Measurements from ENCODE around the gene INS. TPM values are rescaled to one million over a fixed set of nuclear protein-coding genes. Genes with fewer than 3 reads are reported as not detected.
A peak's percentile ranks its signal among the peaks of the same experiment; 100 is the strongest.

Gene INS
- total and polyA plus RNA-seq, 5 donors from 2014 or later, result not detected

DNA sequence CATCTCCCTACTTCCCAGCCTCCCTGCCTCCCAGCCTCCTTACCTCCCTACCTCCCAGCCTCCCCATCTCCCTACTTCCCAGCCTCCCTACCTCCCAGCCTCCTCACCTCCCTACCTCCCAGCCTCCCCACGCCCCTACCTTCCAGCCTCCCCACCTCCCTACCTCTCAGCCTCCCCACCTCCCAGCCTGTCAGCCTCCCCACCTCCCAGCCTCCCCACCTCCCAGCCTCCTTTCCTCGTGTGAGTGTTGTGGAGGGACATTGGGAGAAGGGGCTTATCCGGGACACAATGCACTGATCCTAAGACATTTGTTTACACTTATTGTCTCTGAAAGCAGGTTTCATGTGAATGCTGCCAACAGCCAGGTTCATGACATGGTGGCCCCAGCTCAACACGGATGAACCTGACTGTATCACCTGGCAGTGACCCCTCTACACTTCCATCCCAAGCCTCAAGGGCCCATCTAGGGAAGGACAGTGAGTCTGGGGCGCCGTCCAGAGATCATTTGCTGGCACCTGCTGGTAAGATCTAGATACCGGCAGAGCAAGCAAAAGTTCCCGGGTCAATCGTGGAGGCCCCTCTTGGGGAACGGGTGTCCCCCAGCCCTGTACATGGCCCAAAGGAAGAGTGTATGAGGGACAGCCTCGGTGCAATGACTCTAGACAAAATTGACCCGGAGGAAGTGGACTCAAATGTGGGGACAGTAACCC, 45.1 kb upstream of the INS start:
- H3K4me1 ChIP-seq (ENCODE audit: control insufficient read depth, insufficient read depth, low read length, poor library complexity, severe bottlenecking), result no peaks in the 10 kb centered on the region
- Mint-ChIP-seq H3K27ac (no peak overlapping the region), H3K4me1 (no peaks in the 10 kb centered on the region), H3K36me3 (no peaks in the 10 kb centered on the region), H3K4me3 (peak overlapping the region in 1 of 4 donors; percentile 27), H3K9me3 (no peaks in the 10 kb centered on the region), H3K27me3 (no peaks in the 10 kb centered on the region)
- no peaks in the 10 kb centered on the region for H3K9me3 ChIP-seq (ENCODE audit: control insufficient read depth in 2 of 2, low read length in 2 of 2)
- no peaks in the 10 kb centered on the region for H3K36me3 ChIP-seq (ENCODE audit: control insufficient read depth, insufficient read depth, low read length)
- H3K4me3 ChIP-seq (ENCODE audit: low read depth, low read length), result no peak overlapping the region
- H3K27me3 ChIP-seq (ENCODE audit: control insufficient read depth, insufficient read depth, low read length), result no peaks in the 10 kb centered on the region
- H3K27ac ChIP-seq (ENCODE audit: insufficient read depth, low read length, poor library complexity, severe bottlenecking), result no peak overlapping the region
- ATAC-seq (ENCODE audit: low read depth in 2 of 2) (no peak), DNase-seq (no peak)

GRCh38 chr11:2205214-2205720, 44.3 kb upstream of the INS start:
- no peaks in the 10 kb centered on the region for H3K36me3 ChIP-seq (ENCODE audit: control insufficient read depth, insufficient read depth, low read length)
- Mint-ChIP-seq H3K36me3 (no peaks in the 10 kb centered on the region), H3K4me1 (no peaks in the 10 kb centered on the region), H3K27me3 (no peaks in the 10 kb centered on the region), H3K4me3 (no peak overlapping the region), H3K9me3 (peaks cover 0 to 2% (median 0%) of the 10 kb centered on the region in 7 donors), H3K27ac (no peak overlapping the region)
- ATAC-seq (ENCODE audit: low read depth in 2 of 2) (no peak), DNase-seq (no peak)
- no peak overlapping the region for H3K27ac ChIP-seq (ENCODE audit: insufficient read depth, low read length, poor library complexity, severe bottlenecking)
- no peak overlapping the region for H3K4me3 ChIP-seq (ENCODE audit: low read depth, low read length)
- no peaks in the 10 kb centered on the region for H3K27me3 ChIP-seq (ENCODE audit: control insufficient read depth, insufficient read depth, low read length)
- H3K4me1 ChIP-seq (ENCODE audit: control insufficient read depth, insufficient read depth, low read length, poor library complexity, severe bottlenecking), result no peaks in the 10 kb centered on the region
- no peaks in the 10 kb centered on the region for H3K9me3 ChIP-seq (ENCODE audit: control insufficient read depth in 2 of 2, low read length in 2 of 2)

DNA sequence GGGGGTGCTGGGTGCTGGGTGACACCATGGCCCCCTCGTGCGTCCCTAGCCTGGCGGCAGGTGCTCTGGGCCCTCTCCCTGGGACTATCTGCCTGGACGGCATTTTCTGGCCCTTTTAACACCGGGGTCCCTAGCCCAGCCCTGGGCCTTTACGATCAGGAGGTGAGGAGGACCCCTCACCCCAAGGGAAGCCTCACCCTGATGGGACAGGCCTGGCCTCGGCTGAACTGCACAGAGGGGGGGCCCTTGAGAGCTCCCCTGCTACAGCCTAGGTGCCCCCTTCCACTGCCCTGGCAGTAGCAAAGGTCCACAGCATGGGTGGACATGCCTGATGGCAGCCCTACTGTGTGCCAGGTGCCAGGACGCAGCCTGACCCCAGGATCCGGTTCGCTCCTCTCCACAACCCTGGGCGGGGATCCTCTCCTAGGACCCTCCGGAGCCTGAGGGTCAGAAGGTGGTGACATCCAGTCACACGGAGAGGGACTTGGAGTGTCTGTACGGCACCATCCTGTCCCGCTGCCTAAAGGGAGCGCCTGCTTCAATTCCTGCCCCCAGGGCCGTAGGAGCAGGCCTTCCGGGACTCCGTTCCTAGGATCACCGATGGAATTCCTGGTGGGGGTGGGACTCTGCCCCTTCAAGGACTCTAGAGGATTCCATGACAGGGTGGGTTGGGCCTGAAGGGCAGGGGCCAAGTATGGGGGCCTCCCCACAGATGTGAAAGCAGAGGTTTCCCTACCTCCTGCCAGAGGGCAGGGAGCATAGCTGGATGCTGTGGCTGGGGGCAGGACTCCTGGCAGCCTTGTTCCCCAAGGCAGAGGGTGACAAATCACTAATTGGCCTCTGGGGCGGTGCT, 43.6 kb upstream of the INS start:
- H3K27me3 ChIP-seq (ENCODE audit: control insufficient read depth, insufficient read depth, low read length), result no peaks in the 10 kb centered on the region
- no peaks in the 10 kb centered on the region for H3K36me3 ChIP-seq (ENCODE audit: control insufficient read depth, insufficient read depth, low read length)
- no peak for ATAC-seq (ENCODE audit: low read depth in 2 of 2)
- H3K4me3 ChIP-seq (ENCODE audit: low read depth, low read length), result no peak overlapping the region
- no peaks in the 10 kb centered on the region for H3K9me3 ChIP-seq (ENCODE audit: control insufficient read depth in 2 of 2, low read length in 2 of 2)
- no peak overlapping the region for H3K27ac ChIP-seq (ENCODE audit: insufficient read depth, low read length, poor library complexity, severe bottlenecking)
- H3K27me3 Mint-ChIP-seq, result no peaks in the 10 kb centered on the region
- no peaks in the 10 kb centered on the region for H3K4me1 Mint-ChIP-seq
- H3K4me1 ChIP-seq (ENCODE audit: control insufficient read depth, insufficient read depth, low read length, poor library complexity, severe bottlenecking), result no peaks in the 10 kb centered on the region
- peaks cover 0 to 2% (median 0%) of the 10 kb centered on the region in 7 donors for H3K9me3 Mint-ChIP-seq
- no peak overlapping the region for H3K27ac Mint-ChIP-seq
- no peak overlapping the region for H3K4me3 Mint-ChIP-seq
- no peaks in the 10 kb centered on the region for H3K36me3 Mint-ChIP-seq
- no peak for DNase-seq

DNA sequence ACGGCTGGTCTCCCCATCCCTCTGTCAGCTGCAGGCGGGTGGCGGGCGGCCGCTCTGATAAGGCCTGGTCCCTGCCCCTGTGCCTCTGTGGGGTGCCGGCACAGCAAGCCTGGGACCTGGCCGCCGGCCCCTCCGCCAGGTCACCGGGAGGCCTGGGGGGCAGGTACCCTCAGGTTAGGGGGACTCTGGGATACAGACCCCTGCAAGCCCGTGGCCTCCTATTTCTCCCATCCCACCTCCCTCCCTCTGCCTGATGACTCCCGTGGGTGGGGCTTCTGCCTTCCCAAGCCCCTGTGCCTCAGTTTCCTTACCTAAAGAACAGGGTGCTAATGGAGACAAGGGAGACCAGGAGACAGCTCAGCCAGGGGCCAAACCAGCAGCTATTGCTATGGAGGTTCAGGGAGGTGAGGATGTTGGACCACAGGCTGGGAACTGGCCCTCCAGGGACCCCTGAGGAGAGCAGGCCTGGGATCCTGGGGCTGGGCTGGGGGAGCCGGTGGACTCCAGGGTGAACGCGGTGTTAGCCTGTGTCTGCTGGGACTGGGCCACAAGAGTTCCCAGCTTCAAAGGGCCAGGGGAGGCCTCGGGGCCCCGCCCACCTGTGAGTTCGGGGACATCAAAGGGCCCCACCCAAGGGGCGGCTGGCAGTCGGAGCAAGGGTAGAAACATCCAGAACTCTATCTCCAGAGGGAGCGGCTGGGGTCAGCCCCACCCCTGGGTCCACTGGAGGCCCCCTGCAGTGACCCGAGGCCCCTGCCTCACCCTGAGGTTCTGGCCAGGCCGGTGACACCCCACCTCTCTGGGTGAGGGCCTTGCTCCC, 42.6 kb upstream of the INS start:
- Histone ChIP-seq H3K4me3 (ENCODE audit: low read depth, low read length) (no peak overlapping the region), H3K4me1 (ENCODE audit: control insufficient read depth, insufficient read depth, low read length, poor library complexity, severe bottlenecking) (no peaks in the 10 kb centered on the region), H3K27me3 (ENCODE audit: control insufficient read depth, insufficient read depth, low read length) (no peaks in the 10 kb centered on the region), H3K9me3 (ENCODE audit: control insufficient read depth in 2 of 2, low read length in 2 of 2) (no peaks in the 10 kb centered on the region), H3K27ac (ENCODE audit: insufficient read depth, low read length, poor library complexity, severe bottlenecking) (no peak overlapping the region), H3K36me3 (ENCODE audit: control insufficient read depth, insufficient read depth, low read length) (no peaks in the 10 kb centered on the region)
- no peak for ATAC-seq (ENCODE audit: low read depth in 2 of 2)
- Mint-ChIP-seq H3K27me3 (no peaks in the 10 kb centered on the region), H3K4me3 (no peak overlapping the region), H3K4me1 (no peaks in the 10 kb centered on the region), H3K9me3 (peaks cover 0 to 2% (median 0%) of the 10 kb centered on the region in 7 donors), H3K27ac (no peak overlapping the region), H3K36me3 (no peaks in the 10 kb centered on the region)
- DNase-seq, result no peak

GRCh38 chr11:2202900-2203439, 42.0 kb upstream of the INS start:
- Histone ChIP-seq H3K4me1 (ENCODE audit: control insufficient read depth, insufficient read depth, low read length, poor library complexity, severe bottlenecking) (no peaks in the 10 kb centered on the region), H3K4me3 (ENCODE audit: low read depth, low read length) (no peak overlapping the region), H3K27me3 (ENCODE audit: control insufficient read depth, insufficient read depth, low read length) (no peaks in the 10 kb centered on the region), H3K36me3 (ENCODE audit: control insufficient read depth, insufficient read depth, low read length) (no peaks in the 10 kb centered on the region), H3K27ac (ENCODE audit: insufficient read depth, low read length, poor library complexity, severe bottlenecking) (no peak overlapping the region), H3K9me3 (ENCODE audit: control insufficient read depth in 2 of 2, low read length in 2 of 2) (no peaks in the 10 kb centered on the region)
- no peaks in the 10 kb centered on the region for H3K27me3 Mint-ChIP-seq
- H3K4me3 Mint-ChIP-seq, result no peak overlapping the region
- H3K27ac Mint-ChIP-seq, result no peak overlapping the region
- H3K4me1 Mint-ChIP-seq, result no peaks in the 10 kb centered on the region
- no peaks in the 10 kb centered on the region for H3K36me3 Mint-ChIP-seq
- ATAC-seq (ENCODE audit: low read depth in 2 of 2), result no peak
- no peak for DNase-seq
- peaks cover 0 to 2% (median 0%) of the 10 kb centered on the region in 7 donors for H3K9me3 Mint-ChIP-seq

GRCh38 chr11:2202071-2202899, 41.3 kb upstream of the INS start:
- Mint-ChIP-seq H3K4me3 (no peak overlapping the region), H3K9me3 (peaks cover 0 to 2% (median 0%) of the 10 kb centered on the region in 7 donors), H3K27me3 (no peaks in the 10 kb centered on the region), H3K36me3 (no peaks in the 10 kb centered on the region), H3K4me1 (peaks cover 0 to under 1% (median 0%) of the 10 kb centered on the region in 4 donors), H3K27ac (no peak overlapping the region)
- no peaks in the 10 kb centered on the region for H3K27me3 ChIP-seq (ENCODE audit: control insufficient read depth, insufficient read depth, low read length)
- H3K27ac ChIP-seq (ENCODE audit: insufficient read depth, low read length, poor library complexity, severe bottlenecking), result no peak overlapping the region
- no peak overlapping the region for H3K4me3 ChIP-seq (ENCODE audit: low read depth, low read length)
- no peak for ATAC-seq (ENCODE audit: low read depth in 2 of 2)
- H3K4me1 ChIP-seq (ENCODE audit: control insufficient read depth, insufficient read depth, low read length, poor library complexity, severe bottlenecking), result no peaks in the 10 kb centered on the region
- H3K36me3 ChIP-seq (ENCODE audit: control insufficient read depth, insufficient read depth, low read length), result no peaks in the 10 kb centered on the region
- DNase-seq, result no peak
- no peaks in the 10 kb centered on the region for H3K9me3 ChIP-seq (ENCODE audit: control insufficient read depth in 2 of 2, low read length in 2 of 2)

All from CD4-positive, CD25-positive, alpha-beta regulatory T cell (primary cell).